Fibroblast of gingiva (primary cell): Measurements from ENCODE around the gene ERBB2.
"Not testable (repeated sequence)": the region's sequence is repeated elsewhere in the genome, so short reads cannot be mapped to it uniquely, and the experiment has no call there.

ENCODE experiments used
- DNase-seq: peaks from one replicate; pipeline ENCODE4 v3.0.0-alpha.2; 2011; ENCODE audit warnings: low read depth

Gene ERBB2

DNA sequence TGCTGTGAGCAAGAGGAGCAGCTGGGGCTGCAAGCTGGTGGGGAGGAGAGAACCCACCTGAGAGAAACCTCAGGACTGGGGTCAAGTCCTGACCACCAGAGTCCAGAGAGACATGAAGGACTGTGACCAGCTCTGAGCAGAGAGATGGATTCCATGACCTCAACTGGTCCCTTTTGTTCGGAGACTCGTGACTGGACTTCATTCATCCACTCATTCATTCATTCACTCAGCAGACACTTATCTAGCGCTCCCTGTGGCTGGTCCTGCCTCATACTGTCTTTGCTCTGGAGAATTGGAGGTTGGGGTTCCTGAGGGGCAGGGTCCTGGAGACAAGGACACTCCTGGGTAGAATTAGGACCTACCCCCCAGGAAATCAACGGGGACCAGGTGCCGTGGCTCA, 4.0 kb downstream of the ERBB2 start:
- DNase-seq: no peak

DNA sequence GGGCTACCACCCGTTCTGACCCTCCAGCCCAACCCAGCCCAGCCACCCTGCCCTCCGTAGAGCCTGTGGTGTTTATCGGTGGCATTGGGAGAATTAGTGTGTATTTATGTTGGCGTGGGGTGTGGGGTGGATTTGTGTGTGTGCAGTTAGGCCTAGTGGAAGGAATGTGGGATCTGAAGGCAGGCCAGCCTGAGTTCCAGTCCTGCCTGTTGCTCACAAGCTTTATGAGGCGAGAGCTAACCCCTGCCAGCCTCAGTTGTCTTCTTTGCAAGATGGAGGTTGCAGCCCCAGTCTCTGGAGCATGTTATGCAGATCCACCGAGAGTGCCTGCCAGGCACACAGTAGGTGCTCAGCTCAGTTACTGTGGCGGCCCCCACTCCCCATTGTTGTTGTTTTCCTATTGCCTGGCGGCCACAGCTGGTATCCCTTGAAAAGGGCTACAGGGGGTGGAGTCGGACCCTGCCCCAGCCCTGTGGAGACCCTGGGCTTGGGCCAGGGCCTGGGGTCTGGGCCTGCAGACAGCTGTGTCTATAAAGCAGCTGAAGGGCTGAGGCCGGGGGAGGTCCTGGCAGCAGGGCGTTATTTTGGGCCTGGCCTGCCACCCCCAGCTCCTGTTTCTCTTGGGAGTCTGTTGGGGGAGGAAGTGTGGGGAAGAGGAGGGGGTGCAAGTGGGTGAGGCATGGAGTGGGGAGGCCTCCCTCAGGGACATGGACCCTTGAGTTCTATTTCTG, 5.1 kb downstream of the ERBB2 start:
- DNase-seq: peak; percentile 30

DNA sequence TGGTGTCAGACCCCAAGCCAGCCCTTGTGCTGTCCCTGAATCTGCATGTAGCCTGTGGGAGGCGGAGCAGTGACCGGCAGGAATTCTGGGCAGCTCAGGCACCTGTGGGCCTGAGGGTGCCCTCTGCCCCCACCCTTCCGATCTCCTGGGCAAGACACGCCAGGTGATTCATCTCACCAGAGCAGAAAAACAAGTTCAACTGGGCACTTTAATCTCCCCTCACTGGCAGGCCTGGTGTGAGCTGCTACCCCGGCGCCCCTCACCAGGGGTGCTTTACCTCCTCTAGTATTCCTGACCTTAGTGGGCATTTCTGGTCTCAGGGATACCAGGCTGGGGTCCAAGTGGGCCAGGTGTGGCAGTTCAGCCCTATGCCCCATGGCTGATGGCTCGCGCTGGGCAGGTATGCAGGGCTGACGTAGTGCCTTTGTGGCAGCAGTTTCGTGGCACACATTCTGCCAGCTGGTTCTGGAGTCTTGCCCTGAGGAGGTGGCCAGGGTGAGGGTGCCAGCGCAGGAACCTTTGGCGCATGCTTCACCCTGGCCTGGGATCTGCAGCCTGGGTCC, 6.0 kb downstream of the ERBB2 start:
- no peak for DNase-seq

DNA sequence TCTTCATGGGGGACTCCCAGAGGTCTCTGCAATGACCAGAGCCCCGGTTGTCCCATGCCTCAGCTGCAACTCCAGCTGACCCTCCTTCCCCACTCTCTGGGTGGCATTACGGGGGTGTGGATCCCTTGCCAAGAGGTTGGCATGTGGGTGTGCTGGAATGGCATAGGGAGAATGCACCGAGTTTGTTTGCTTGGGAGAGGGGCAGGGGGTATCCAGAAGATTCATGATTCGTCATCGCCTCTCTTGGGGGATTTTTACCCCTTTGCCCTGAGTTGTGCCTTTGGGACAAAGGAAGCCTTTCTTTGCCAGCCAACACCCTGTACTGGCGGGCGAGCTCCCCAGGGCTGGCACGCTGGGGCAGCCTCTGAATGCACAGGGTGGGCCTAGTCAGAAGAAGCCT, 6.5 kb downstream of the ERBB2 start:
- DNase-seq: no peak

DNA sequence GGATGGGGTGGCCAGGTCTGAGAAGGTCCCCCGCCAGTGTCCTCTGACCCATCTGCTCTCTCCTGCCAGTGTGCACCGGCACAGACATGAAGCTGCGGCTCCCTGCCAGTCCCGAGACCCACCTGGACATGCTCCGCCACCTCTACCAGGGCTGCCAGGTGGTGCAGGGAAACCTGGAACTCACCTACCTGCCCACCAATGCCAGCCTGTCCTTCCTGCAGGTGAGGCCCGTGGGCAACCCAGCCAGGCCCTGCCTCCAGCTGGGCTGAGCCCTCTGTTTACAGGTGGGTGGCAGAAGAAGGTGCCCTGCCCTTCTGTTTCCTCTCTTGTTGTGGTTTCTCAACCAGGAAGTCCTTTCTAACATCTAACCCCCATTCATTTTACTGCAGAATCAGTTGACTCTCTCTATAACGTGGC, 7.1 kb downstream of the ERBB2 start:
- DNase-seq: no peak

DNA sequence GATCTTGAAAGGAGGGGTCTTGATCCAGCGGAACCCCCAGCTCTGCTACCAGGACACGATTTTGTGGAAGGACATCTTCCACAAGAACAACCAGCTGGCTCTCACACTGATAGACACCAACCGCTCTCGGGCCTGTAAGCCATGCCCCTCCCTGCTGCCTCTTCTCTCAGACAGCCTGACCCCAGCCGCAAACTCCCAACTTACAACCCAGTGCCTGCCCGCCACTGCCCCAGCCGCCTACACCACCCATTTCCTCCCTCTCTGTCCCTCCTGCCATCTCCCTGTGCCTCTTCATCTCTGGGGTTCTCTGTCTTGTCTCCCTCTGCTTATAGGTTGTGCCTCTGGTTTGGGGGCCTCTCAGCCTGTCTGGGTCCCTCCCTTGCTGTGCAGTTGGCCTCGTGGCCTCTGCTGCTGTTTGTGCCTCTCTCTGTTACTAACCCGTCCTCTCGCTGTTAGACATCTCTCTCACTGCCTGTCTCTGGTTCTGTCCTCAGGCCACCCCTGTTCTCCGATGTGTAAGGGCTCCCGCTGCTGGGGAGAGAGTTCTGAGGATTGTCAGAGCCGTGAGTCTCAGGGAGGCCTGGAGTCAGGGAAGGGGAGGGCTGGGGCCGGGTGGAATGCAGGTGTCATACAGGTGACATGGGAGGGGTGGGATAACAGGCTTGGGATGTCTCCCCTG, 9.6 kb downstream of the ERBB2 start:
- no peak for DNase-seq

DNA sequence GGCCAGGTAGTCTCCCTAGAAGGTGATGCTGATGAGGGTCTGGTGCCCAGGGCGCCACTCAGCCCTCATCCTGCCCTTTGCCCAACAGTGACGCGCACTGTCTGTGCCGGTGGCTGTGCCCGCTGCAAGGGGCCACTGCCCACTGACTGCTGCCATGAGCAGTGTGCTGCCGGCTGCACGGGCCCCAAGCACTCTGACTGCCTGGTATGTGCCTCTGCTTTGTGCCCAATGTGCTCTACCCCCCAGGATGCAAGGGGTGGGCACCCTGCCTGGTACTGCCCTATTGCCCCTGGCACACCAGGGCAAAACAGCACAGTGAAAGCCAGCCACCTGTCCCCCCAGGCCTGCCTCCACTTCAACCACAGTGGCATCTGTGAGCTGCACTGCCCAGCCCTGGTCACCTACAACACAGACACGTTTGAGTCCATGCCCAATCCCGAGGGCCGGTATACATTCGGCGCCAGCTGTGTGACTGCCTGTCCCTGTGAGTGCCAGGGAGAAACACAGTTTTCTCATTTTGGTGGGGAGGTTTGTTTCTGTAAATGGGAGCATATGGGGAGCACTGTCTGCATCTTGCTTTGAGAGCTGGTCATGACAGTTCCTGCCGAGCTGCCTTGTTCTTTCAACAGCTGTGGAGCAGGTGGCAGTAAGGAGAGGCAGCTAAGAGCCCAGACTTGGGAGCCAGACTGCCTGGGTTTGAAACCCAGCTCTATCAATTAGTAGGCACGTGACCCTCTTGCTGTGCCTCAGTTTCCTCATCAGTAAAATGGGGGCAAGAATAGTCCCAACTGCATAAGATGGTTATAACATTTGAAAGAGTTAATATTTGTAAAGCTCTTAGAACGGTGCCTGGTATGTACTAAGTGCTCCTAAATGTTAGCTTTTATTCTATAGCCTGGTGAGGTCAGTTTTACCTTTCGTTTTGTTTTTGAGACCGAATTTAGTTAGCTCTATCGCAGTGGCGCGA, 10.4 kb downstream of the ERBB2 start:
- no peak for DNase-seq

DNA sequence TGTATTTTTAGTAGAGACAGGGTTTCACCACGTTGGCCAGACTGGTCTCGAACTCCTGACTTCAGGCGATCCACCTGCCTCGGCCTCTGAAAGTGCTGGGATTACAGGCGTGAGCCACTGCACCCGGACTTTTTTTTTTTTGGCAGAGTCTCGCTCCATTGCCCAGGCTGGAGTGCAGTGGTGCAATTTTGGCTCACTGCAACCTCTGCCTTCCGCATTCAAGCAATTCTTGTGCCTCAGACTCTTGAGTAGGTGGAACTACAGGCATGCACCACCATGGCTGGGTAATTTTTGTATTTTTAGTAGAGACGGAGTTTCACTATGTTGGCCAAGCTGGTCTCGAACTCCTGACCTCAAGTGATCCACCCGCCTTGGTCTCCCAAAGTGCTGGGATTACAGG, 11.2 kb downstream of the ERBB2 start:
- DNase-seq: not testable (repeated sequence)

DNA sequence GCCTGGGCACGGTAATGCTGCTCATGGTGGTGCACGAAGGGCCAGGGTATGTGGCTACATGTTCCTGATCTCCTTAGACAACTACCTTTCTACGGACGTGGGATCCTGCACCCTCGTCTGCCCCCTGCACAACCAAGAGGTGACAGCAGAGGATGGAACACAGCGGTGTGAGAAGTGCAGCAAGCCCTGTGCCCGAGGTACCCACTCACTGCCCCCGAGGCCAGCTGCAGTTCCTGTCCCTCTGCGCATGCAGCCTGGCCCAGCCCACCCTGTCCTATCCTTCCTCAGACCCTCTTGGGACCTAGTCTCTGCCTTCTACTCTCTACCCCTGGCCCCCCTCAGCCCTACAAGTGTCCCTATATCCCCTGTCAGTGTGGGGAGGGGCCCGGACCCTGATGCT, 12.0 kb downstream of the ERBB2 start:
- no peak for DNase-seq

DNA sequence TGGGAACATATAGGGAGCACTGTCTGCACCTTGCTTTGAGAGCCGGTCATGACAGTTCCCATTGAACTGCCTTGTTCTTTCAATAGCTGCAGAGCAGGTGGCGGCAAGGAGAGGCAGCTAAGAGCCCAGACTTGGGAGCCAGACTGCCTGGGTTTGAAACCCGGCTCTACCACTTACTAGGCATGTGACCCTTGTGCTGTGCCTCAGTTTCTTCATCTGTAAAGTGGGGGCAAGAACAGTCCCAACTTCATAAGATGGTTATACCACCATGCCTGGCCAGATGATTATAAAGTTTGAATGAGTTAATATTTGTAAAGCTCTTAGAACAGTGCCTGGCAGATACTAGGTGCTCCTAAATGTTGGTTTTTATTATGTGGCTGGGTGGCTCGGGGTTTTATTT, 14.4 kb downstream of the ERBB2 start:
- DNase-seq: no peak

DNA sequence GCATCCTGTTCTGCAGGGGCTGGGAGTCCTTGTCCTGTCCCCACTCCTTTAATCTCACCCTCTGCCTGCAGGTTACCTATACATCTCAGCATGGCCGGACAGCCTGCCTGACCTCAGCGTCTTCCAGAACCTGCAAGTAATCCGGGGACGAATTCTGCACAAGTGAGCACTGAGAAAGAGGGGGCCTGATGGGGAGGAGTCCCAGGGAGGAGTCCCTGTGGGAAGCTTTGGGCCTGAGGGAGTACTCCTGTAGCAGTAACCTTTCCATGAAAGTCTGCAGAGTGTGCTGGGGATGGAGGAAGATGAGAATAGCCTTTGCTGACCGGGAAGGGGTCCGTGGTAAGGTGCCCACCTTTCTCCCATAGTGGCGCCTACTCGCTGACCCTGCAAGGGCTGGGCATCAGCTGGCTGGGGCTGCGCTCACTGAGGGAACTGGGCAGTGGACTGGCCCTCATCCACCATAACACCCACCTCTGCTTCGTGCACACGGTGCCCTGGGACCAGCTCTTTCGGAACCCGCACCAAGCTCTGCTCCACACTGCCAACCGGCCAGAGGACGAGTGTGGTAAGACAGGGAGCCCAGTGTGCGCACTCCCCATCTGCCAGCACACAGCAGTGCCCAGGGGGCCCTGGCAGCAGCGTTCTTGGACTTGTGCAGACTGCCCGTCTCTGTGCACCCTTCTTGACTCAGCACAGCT, 15.7 kb downstream of the ERBB2 start:
- DNase-seq: no peak

DNA sequence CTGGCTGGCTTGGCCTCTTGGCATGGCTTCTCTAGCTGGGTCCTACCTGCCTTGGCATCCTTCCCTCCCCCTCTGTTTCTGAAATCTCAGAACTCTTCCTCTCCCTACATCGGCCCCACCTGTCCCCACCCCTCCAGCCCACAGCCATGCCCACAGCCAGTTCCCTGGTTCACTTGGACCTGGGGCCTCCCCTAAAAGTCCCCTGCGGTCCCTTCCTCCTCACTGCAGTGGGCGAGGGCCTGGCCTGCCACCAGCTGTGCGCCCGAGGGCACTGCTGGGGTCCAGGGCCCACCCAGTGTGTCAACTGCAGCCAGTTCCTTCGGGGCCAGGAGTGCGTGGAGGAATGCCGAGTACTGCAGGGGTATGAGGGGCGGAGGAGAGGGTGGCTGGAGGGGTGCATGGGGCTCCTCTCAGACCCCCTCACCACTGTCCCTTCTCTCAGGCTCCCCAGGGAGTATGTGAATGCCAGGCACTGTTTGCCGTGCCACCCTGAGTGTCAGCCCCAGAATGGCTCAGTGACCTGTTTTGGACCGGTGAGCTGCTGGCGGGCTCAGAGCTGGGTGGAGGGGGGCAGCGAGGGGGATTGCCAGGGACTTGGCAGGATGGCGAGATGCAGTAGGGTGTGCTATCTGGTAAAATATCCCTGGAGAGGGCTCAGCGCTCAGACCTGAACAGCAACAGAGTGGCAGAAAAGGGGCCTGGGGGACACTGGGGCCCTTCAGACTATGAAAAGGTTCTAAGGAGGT, 16.4 kb downstream of the ERBB2 start:
- DNase-seq: no peak

DNA sequence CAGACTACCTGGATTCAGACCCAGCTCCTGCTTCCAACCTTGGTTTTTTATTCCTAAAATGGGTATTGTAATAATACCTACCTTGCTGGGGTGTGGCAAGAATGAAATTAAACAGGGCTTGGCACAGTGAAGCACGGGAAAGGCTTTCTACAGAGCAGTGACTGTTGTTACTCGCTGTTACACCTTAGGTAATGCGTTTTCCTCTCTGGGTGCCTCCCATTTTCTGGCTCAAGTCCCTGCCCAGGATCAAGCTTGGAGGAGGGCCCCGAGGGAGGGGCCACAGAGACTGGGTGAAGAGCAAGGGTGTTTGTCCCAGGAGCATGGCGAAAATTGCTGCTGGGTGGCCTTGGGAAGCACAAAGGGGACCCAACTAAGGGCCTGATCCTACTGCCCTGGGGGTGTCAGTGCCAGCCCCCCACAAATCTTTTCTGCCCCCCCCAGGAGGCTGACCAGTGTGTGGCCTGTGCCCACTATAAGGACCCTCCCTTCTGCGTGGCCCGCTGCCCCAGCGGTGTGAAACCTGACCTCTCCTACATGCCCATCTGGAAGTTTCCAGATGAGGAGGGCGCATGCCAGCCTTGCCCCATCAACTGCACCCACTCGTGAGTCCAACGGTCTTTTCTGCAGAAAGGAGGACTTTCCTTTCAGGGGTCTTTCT, 17.1 kb downstream of the ERBB2 start:
- DNase-seq: no peak

DNA sequence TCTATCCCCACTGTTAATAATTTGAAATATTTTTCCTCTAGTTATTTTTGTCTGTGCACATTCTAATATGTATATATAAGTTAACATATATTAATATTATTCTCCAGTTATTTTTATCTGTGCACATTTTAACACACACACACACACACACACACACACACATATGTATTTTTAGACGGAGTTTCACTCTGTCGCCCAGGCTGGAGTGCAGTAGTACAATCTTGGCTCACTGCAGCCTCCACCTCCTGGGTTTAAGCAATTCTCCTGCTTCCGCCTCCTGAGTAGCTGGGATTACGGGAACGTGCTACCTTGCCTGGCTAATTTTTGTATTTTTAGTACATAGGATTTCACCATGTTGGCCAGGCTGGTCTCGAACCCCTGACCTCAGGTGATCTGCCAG, 17.8 kb downstream of the ERBB2 start:
- DNase-seq: no peak

DNA sequence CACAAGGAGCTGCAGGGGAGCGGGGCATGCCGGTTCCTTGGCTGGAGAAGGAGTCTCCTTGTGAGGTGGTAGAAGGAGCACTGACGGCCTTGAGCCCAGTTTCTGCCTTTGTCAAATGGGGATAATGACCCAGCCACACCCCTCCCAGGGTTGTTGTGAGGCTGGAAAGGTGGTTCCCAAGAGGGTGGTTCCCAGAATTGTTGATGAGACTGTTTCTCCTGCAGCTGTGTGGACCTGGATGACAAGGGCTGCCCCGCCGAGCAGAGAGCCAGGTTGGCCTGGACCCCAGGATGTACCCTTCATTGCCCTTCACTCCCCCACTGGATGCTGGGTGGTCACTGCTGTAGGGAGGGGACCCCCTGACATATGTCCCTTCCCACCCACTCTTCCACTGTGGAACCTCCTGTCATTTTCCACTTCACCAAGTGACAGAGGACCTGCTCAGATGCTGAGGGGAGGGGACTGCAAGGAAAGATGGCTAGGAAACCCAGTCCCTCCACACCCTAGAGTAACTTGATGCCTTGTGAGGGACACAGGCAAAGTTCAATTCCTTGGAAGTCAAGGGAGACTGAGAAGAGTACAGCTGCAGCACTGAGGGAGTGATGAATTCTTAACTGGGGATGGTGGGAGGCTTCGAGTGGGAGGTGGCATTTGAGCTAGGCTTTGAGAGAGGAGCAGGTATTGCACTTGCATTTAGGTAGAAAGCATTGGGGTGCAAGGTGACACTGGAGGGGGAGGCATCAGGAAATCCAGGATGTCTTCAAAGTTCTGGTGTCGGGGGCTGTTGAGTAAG, 19.9 kb downstream of the ERBB2 start:
- DNase-seq: no peak

DNA sequence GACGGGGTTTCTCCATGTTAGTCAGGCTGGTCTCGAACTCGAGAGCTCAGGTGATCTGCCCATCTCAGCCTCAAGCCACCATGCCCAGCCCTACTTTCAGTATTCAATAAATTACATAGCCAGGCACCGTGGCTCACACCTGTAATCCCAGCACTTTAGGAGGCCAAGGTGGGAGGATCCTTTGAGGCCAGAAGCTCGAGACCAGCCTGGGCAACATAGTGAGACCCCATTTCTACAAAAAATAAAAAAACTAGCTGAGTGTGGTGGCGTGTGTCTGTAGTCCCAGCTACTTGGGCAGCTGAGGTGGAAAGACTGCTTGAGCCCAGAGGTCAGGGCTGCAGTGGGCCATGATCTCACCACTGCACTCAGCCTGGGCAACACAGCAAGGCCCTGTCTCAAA, 22.2 kb downstream of the ERBB2 start:
- DNase-seq: no peak

DNA sequence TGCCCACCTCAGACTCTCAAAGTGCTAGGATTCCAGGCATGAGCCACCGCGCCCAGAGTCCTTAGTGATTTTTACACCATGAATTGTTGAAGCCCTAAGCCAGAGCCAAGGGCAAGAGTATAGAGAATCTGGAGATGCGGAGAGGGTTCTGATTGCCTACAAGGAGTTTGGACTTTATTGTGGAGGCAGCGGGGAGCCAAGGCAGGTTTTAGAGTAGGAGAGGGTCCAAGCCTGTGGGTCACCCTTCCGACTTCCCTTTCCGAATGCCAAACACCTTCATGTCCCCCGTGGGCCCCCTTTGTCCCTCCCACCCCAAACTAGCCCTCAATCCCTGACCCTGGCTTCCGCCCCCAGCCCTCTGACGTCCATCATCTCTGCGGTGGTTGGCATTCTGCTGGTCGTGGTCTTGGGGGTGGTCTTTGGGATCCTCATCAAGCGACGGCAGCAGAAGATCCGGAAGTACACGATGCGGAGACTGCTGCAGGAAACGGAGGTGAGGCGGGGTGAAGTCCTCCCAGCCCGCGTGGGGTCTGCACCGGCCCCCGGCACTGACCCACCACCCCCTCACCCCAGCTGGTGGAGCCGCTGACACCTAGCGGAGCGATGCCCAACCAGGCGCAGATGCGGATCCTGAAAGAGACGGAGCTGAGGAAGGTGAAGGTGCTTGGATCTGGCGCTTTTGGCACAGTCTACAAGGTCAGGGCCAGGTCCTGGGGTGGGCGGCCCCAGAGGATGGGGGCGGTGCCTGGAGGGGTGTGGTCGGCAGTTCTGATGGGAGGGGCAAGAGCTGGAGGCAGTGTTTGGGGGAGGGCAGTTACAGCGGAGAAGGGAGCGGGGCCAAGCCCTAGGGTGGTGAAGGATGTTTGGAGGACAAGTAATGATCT, 23.3 kb downstream of the ERBB2 start:
- no peak for DNase-seq

DNA sequence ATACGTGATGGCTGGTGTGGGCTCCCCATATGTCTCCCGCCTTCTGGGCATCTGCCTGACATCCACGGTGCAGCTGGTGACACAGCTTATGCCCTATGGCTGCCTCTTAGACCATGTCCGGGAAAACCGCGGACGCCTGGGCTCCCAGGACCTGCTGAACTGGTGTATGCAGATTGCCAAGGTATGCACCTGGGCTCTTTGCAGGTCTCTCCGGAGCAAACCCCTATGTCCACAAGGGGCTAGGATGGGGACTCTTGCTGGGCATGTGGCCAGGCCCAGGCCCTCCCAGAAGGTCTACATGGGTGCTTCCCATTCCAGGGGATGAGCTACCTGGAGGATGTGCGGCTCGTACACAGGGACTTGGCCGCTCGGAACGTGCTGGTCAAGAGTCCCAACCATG, 24.9 kb downstream of the ERBB2 start:
- no peak for DNase-seq

DNA sequence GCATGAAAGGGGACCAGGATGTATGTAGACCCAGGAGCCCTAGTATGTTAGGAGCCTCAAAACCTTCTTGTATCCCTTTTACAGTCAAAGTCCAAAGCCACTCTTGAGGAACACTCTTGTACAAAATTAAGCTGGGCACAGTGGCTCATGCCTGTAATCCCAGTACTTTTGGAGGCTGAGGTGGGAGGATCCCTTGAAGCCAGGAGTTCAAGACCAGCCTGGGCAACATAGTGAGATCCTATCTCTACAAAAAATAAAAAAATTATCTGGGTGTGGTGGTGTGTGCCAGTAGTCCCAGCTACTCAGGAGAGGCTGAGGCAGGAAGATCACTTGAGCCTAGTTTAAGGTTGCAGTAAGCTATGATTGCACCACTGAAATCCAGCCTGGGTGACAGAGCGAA, 26.1 kb downstream of the ERBB2 start:
- not testable (repeated sequence) for DNase-seq
